GM18511 (cell line): ENCODE results near the gene KCNJ3.
"Not testable (repeated sequence)": the region's sequence is repeated elsewhere in the genome, so short reads cannot be mapped to it uniquely, and the experiment has no call there.

Experiments used
- ATAC-seq: cut with Tn5 transposase; IDR thresholded peaks from one replicate; pipeline ENCODE4 v1.9.1; 2021; ENCODE audit warnings: mild to moderate bottlenecking, moderate library complexity; ENCODE audit not compliant: unreplicated experiment

KCNJ3 gene

GRCh38 chr2:154837035-154837434 is 138.5 kb downstream of the KCNJ3 start:
- ATAC-seq: no peak

- no peak for ATAC-seq
Measured at GRCh38 chr2:154844513-154844912, 146.0 kb downstream of the KCNJ3 start.

GRCh38 chr2:154846842-154847241 is 148.3 kb downstream of the KCNJ3 start:
- ATAC-seq: no peak

GRCh38 chr2:154849482-154849881 is 151.0 kb downstream of the KCNJ3 start:
- ATAC-seq: no peak

- ATAC-seq: no peak
Measured at GRCh38 chr2:154850532-154850931, 152.0 kb downstream of the KCNJ3 start.

- ATAC-seq: no peak
Measured at GRCh38 chr2:154855138-154855537, 156.6 kb downstream of the KCNJ3 start.

- ATAC-seq: not testable (repeated sequence)
Measured at GRCh38 chr2:154867151-154867550, 168.7 kb downstream of the KCNJ3 start.

- no peak for ATAC-seq
Measured at GRCh38 chr2:154875999-154876398, 177.5 kb downstream of the KCNJ3 start.

GRCh38 chr2:154882725-154883124 is 184.2 kb downstream of the KCNJ3 start:
- ATAC-seq: no peak

GRCh38 chr2:154886316-154886715 is 187.8 kb downstream of the KCNJ3 start:
- no peak for ATAC-seq

GRCh38 chr2:154898269-154898668 is 199.8 kb downstream of the KCNJ3 start:
- no peak for ATAC-seq

GRCh38 chr2:154901063-154901462 is 202.6 kb downstream of the KCNJ3 start:
- no peak for ATAC-seq
